Hepatic stellate cell (primary cell): Measurements from ENCODE around the gene COL9A3.
A peak's percentile ranks its signal among the peaks of the same experiment; 100 is the strongest.

Source experiments
- DNase-seq: peaks from one replicate; pipeline ENCODE4 v3.0.0; 2011; ENCODE audit warnings: low spot score

COL9A3 gene

DNA sequence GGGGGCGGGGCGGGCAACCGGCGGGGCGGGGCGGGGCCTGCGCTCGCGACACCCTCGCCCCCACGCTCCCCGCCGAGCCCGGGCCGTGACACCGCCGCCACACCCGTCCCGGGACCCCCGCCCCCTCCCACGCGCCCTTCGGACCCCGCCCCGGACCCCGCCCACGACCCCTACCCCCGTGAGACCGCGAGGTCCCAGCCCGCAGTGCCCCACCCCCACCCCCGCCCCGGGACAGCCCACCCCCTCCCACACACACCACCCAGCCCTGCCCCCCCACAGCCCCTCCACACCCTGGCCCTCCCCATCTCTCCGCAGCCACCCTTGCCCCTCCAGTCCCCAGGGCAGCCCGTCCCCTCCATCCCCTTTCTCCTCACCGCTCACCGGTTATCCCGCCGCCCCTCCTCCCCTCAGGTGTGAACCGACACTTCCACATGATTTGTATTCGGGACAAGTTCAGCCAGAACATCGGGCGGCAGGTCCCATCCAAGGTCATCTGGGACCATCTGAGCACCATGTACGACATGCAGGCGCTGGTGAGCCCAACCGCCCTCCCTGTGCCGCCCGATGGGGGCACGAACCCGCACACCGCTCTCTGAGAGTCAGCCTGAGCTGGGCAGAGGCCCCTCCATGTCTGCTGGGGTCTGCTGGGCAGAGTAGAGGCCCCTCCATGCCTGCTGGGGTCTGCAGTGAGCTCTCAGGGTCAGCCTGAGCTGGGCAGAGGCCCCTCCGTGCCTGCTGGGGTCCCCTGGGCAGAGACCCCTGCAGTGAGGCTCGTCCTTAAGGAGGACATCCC, 20.0 kb upstream of the COL9A3 start:
- no peak for DNase-seq

DNA sequence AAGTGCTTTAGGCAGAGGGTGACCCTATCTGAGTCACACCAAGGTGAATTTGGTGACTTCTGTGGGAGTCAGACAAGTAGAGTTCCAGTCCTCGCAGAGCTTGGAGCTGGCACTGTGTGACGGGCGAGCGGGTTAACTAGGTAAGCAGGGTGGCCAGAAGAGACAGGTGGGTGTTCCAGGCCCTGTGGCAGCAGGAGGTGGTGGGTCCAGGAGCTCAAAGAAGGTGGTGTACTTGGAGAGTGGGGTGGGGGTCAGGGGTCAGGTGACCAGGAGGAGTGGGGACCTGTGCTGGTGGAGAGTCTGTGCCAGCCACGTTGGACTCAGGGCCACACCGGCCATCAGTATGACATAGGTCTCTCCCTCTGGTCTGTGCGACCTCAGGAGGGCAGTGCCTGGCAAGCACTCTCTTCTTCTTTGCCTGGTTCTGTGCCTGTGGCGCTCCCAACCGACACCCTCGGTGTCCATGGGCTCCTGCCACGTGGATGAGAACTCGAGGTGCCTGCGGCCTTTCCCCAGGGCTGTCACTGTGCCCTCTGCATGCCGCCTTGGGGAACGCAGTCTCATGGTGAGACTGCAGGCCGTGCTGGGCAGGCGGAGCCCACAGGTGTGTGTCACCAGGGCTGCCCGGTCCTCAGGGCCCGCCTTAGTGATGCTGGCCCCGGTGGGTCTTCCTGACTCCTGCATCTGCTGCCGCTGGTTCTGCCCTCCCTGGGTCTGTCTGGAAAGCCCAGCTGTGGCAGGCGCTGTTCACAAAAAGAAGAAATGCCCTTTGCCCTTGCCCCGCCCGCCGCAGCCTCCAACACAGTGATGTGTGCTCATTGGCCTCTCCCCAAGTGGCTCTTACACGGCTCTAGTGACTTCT, 18.9 kb upstream of the COL9A3 start:
- DNase-seq: no peak

DNA sequence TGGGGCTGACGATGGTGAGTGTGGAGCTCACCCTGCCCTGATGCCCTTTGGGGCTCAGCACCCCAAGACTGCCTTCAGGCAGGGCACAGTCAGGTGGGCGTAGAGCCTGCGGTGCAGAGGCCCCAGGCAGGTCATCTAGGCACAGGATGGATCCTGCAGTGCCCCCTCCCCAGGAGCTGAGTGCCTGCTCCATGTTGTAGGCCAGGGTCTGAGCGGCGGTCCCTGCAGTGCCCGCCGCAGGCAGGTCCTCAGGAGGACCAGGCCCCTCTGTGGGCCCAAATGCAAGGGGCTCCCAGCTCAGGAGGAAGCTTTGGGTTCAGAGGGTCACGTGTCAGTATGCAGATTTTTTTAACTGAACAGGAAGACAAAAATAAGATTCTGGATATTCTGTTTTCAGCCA, 17.8 kb upstream of the COL9A3 start:
- no peak for DNase-seq

DNA sequence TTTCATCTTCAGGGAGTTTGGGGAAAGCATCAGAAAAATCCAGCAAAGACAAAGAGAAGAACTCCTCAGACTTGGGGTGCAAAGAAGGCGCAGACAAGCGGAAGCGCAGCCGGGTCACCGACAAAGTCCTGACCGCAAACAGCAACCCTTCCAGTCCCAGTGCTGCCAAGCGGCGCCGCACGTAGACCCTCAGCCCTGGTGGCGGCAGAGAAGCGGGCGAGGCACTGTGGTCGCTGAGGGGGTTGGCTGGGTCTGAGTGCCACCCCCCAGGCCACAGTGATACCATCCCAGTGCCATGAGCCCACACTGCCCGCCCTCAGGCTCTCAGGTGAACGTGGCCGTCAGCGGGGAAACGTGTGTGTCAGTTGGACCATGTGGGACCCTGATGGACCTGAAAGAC, 17.4 kb upstream of the COL9A3 start:
- no peak for DNase-seq

DNA sequence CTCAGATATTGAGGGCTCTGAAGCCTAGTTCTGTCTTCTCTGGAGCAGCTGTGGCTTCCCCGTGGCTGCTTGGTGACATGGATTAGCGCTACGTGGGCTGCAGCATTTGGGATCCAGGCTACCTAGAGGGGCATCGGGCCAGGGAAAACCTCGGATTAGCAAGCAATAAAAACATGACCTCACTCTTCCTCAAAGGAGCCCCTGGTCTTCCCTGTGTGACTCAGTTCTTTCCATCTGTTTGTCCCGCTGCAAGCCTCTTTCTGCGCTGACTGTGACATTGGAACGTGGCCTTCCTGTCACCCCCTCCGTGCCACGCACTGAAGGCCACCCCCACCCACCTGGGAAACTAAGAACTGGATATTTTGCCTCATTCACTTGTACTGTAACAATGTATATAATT, 17.0 kb upstream of the COL9A3 start:
- DNase-seq: no peak

DNA sequence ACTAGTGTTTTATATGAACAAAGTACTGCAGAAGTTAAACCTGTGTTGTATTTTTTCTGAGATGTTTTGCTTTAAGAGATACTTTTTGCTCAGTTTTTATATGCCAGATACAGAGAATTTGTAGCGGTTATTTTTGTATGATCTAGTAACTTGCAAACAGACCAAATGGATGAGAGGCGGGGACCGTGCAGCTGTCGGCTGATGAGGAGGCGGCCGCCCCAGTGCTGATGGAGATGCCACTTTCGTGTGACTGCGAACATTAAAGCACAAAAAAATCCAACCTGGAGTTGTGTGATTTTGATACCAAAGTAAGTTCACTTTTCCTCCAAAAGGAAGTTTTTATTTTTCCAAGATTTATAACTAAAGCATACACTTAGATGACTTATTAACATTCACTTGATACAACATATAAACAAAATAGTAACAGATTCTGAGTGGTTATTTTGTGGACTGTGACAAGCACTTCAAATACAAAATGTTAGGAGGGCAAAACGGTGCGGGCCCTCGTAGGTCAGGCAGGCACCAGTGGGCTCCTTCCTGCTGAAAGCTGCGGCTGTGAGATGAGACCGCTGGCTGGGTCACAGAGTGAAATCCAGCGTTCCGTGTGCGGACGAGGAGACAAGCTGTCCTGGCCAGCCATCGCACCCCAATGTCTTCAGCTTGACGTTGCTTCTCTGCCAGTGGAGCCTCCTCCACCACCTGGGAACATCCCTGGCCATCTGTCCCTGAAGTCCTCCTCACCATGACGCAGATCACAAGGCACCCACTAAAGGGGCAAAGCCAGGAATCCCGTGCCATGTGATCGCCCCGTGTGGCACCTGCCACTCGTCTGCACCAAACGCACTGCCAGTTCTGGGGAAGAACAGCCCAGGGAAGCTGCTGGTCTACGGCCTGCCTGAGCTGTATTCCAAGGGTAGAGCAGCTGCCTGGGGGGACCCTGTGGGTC, 16.3 kb upstream of the COL9A3 start:
- no peak for DNase-seq

DNA sequence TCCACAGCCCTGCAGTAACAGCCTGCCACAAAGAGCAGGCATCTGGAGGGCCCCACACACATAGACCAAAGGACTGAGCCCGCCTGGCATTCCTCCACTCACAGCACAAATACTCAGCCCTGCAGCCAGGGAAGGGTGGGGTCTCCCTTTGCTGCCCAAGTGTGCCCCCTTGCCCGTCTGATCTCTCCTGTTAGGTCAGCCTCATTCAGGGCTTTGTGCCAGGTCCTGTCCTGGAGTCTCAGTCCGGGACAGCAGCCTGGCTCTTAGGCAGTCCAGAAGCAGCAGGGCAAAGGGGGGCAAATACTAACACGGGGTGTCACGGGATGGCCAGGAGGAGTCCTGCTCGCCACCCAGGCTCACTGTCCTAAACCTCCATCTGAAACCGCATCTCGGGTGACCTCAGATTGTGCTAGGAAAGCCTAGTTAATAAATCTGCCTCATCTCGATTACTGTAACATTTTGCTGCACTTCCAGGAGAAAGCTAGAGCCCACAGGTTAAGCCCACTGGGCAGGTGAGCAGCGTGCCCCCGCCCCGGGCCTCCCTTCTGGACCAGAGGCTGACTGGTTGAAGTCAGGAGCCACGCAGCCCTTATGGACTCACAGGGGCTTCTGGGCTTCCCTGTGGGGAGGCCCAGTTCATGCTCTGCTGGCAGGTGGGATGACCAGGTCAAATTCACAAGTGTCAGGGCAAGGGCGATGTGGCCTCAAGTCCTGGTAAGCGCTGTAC, 15.4 kb upstream of the COL9A3 start:
- DNase-seq: no peak

DNA sequence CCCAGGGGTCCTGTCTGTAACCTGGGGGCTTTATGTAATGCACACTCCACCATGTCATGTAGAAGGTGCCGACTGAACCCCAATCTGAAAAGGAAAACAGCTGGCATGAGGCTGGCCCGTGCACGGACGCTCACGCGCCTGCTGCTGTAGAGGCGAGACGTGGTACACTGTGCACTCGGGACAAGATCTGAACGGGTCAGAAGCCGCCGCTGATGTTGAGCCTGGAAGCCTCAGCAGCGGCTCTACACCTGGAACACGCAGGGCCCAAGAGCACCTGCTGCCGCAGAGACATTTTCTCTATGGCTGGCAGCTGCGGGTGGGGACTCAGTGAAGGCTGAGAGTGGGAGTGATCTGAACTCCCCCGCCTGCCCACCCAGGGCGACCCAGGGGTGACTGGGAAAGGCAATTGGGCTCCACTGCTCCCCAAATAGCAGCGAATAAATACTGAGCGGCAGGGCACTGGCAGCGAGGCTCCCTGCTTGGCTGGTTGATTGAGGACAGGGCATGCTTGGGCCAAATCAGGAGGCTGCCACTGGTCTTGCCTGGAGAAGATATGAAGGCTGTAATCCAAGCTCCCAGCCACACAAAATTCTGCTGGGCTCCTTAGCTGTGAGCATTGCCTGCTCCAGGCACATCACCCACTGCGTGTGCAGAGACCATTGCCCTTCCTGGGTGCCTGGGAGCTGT, 14.7 kb upstream of the COL9A3 start:
- DNase-seq: no peak

DNA sequence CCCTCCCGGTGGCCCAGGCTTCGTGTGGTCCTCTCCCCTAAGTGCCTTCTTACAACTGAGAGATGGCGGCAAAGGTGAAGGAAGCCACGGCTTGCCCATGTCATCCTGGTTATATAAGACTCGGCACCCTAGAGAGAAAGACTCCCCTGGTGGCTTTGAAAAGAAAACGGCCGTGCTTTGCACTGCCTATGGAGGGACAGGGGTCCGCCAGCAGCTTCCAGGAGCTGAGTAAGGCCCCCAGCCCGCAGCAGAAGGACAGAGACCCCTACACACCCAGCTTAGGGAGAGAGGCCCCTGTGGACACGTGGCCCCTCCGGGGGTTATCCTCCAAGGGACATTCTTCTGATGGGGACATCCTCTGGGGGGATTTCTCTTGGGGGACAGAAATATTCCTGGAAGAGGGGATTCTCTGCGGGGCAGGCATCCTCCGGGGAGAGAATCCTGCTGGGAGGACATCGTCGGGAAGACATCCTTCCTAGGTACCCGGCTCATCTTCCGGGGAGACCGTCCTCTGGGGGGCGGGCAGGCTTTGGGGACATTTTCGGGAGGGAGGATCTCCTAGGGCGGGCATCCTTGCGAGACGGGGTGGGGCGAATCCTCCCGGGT, 12.7 kb upstream of the COL9A3 start:
- DNase-seq: no peak

DNA sequence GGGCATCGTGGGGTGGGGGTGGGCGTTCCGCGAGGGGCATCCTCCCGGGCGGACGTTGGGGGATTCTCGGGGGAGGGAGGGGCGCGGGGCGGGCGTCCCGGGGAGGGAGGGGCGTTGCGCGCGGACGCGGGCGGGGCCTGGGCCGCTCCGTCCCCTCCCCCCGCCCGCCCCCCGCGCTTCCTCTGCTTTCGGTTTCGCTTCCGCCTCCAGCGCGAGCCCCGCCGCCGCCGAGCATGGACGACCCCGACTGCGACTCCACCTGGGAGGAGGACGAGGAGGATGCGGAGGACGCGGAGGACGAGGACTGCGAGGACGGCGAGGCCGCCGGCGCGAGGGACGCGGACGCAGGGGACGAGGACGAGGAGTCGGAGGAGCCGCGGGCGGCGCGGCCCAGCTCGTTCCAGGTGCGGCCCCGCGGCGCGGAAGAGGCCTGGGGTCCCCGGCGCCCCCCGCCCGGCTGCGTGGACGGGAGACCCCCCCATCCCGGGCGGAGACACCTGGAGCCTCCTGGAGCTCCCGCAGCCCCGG, 12.2 kb upstream of the COL9A3 start, which contains the start of gene OGFR:
TSS of gene OGFR (plus strand) at position 209 of the 528 bp plus-strand sequence. CDS start at position 234, 25 bp downstream.
- DNase-seq: peak; percentile 86

DNA sequence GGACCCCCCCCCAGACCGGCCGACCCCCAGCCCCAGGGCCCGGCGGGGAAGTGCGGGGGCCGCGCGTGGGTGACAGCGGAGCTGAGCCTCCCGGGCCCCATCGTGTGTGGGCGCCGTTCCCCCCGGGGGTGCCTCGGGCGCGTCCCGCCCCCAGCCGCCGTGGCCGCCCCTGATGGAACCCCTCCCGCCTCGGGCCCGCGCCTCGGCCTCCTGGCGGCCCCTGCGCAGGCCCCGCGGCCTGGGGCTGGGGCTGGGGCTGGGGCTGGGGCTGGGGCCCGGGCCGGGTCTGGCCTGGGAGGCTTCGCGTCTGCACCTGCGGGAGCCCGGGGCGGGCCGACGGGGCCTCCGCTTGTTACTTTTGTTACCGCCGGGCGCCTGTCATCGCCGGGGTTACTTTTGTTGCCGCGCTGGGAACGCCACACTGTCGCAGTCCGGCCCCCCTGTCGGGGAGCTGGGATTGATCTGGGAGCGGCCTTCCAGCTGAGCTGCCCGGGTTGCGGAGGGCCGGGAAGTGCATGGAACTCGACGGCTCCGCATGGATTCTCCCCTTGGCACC, 11.6 kb upstream of the COL9A3 start:
- DNase-seq: peak; percentile 69

DNA sequence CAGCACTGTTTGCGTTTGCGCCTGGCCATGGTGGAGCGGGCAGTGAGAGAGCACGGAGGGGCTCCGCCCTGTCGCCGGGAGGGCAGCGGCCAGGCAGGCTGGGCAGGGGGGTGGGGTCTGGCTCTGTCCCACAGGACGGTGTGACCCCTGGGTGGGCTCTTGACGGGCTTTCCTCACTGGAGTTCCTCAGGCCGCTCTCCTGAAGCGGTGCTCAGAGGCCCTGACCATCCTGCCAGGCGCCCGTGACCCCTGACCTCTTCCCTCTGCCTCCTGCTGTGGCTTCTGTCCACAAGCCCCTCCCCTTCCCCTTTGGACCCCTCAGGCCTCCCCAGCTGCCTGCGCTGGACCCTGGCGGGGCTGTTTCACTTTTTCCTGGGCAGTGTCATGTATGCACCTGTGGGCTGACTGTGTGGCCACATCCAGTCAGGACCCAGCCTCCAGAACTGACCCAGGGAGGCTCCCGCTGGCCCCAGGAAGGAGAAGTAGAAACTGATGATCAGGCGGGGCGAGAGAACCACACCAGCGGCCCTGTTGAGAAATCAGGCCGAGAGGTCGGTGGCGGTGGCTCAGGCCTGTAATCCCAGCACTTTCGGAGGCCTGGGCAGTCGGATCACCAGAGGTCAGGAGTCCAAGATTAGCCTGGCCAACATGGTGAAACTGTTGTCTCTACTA, 11.0 kb upstream of the COL9A3 start:
- no peak for DNase-seq

DNA sequence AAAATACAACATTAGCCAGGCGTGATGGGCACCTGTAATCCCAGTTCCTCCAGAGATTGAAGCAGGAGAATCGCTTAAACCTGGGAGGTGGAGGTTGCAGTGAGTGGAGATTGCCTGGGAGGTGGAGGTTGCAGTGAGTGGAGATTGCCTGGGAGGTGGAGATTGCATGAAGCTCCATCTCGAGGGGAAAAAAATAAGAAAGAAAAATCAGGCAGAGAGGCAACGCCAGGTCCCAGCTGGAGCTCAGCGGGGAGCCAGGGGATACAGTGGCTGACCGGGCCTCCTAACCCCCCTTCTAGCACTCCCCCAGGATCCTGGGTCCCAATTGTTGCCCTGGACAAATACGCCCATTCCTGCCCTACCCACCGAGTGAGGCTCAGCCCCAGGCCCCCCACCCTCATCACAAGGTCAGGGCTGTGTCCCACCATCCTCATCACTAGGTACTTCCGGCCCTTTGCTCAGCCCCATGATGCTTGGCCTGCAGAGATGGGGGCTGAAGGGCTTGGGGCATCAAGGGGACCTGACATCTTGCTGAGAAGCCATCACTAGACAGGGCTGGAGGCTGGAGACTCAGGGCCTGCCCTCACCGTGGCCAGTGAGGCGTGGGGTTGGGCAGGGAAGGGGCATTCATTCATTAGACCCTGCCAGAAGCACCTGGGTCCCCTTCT, 10.3 kb upstream of the COL9A3 start:
- no peak for DNase-seq

DNA sequence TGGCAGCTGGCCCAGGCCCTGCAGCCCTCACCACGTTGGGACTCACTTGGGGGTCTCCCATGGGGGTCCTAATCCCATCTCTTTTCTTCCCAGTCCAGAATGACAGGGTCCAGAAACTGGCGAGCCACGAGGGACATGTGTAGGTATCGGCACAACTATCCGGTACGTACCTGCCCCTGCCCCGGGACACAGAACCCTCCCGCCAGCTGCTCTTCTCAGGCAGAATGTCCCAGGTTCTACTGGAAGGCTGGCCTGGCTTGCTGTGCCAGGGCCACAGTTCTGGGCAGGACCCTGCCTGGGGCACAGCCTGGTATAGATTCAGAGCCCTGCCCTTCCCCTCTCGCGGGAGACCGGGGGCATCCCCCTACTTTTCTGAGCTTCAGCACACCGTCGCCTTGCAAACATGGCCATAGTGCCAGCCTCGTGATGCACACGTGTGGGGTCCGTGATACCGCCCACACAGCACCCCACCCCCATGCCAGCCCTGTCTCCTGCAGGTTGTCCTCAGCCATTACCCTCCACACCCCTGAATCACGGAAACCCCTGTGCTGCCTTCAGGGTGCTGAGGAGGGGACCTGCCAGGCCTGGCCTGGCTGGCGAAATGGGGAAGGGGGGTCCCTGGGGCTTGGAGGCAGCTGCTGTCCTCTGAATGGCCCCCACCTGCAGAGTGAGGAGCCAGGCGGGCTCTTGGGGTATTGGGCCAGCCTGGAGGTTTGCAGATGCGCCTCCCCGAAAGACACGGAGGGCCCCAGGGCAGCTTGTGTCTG, 9.2 kb upstream of the COL9A3 start:
- no peak for DNase-seq

DNA sequence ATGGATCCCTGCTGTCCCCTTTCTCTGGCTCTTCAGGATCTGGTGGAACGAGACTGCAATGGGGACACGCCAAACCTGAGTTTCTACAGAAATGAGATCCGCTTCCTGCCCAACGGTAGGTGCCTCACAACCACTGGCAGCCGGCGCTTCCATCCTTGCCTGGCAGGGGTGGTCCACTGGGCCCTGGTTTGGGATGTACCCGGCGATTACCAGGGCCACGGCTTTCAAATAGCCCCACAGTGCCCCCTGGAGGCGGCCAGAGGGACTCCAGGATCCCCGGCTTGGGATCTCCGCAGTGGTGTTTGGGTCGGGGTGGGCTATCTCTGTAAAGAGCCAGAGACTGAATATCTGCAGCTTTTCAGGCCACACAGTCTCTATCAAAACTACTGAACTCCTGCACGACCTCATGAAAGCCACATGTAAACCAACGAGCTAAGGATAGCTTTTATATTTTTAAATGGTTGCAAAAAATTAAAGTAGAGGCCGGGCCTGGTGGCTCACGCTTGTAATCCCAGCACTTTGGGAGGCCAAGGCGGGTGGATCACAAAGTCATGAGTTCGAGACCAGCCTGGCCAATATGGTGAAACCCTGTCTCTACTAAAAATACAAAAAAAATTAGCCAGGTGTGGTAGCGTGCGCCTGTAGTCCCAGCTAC, 8.5 kb upstream of the COL9A3 start:
- DNase-seq: peak; percentile 90

DNA sequence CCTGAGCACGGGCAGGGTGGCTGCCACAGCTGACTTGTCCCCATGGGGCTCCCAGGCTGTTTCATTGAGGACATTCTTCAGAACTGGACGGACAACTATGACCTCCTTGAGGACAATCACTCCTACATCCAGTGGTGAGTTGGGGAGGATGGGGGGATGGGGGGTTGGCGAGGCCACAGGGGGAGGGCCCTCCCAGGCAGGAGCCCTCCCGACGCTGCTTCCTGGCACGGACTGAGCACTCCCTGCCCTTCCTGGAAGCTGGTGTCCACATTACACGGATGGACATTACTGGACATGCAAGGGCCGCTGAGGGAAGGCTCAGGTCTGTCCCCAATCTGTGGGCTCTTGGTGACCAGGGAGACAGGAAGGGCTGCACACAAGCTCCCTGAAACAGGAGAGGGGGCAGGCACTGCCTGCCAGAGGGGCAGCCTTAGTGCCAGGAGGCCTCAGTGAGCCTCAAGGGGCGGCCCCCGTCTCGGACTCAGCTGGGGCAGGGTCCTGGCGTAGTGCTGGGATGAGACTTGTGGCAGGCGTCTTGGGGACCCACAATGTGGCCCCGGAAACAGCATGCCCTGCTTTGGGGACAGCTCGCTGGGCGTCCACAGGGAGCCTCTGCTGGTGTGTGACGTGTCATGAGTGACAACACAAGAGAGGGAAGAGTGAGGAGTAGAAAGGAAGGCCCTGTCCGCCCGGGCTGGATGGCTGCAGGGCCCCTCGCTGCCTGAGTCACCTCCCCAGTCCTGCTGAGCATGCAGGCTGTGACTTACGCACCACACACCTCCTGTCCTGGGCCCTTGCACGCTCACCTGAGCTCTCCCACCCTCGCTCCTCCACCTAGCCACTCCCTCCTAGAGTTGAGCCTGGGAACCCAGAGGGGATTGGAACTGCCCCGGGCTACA, 7.1 kb upstream of the COL9A3 start:
- no peak for DNase-seq
